ENCODE measurements around the gene STX5.
A peak's percentile ranks its signal among the peaks of the same experiment; 100 is the strongest.

Gene STX5, protein sequence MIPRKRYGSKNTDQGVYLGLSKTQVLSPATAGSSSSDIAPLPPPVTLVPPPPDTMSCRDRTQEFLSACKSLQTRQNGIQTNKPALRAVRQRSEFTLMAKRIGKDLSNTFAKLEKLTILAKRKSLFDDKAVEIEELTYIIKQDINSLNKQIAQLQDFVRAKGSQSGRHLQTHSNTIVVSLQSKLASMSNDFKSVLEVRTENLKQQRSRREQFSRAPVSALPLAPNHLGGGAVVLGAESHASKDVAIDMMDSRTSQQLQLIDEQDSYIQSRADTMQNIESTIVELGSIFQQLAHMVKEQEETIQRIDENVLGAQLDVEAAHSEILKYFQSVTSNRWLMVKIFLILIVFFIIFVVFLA

DNA sequence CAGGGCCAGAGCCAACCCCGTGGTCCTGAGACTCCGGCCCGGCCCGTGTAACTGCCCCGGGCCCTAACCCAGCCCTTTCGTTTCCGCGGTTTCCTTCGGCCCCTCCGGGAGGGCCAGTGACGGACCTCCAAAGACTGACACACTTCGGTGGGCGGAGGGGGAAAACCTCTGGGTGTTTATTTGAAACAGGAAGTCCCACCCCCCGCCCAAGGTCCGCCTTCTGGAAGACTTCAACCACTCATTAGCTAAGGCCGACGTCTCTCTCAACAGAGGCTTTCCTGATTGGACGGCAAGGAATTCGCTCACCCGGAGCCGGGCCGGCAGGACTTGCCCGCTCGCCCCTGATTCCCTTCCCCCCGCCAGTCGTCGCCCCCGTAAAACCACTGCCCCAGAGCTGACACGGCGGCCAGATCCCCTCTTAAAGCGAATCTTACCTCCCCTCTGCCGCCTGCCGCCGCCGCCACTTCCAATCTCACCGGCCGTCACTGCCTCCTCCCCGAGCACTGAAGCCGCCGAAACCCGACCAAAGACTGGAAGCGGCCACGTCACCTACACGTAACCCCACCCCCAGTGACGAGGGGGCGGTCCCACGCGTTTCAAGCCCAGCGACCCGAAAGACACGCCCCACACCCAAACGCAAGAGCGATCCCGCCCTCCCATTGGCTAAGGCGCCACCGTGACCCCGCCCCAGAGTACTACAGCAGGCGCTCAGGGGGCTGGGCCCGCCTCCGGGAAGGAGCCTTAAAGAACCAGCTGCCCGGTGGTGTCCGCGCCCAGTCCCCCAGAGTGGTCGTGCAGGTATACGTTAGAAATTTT, at the start of gene STX5:
Gene STX5, minus strand, starts transcription at position 532 of the 816 bp plus-strand sequence. CDS start 808 bp downstream, outside the sequence.
- TF ChIP-seq, protein P1, sequence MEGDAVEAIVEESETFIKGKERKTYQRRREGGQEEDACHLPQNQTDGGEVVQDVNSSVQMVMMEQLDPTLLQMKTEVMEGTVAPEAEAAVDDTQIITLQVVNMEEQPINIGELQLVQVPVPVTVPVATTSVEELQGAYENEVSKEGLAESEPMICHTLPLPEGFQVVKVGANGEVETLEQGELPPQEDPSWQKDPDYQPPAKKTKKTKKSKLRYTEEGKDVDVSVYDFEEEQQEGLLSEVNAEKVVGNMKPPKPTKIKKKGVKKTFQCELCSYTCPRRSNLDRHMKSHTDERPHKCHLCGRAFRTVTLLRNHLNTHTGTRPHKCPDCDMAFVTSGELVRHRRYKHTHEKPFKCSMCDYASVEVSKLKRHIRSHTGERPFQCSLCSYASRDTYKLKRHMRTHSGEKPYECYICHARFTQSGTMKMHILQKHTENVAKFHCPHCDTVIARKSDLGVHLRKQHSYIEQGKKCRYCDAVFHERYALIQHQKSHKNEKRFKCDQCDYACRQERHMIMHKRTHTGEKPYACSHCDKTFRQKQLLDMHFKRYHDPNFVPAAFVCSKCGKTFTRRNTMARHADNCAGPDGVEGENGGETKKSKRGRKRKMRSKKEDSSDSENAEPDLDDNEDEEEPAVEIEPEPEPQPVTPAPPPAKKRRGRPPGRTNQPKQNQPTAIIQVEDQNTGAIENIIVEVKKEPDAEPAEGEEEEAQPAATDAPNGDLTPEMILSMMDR (conservative IDR thresholded peaks at IDR 0.05; ENCODE audit: low read length), result no peak
- H3K4me3 ChIP-seq (ENCODE audit: low read length), result peak within 1 kb of the TSS; percentile 86
- peak; percentile 97 for DNase-seq (ENCODE audit: low read depth)

DNA sequence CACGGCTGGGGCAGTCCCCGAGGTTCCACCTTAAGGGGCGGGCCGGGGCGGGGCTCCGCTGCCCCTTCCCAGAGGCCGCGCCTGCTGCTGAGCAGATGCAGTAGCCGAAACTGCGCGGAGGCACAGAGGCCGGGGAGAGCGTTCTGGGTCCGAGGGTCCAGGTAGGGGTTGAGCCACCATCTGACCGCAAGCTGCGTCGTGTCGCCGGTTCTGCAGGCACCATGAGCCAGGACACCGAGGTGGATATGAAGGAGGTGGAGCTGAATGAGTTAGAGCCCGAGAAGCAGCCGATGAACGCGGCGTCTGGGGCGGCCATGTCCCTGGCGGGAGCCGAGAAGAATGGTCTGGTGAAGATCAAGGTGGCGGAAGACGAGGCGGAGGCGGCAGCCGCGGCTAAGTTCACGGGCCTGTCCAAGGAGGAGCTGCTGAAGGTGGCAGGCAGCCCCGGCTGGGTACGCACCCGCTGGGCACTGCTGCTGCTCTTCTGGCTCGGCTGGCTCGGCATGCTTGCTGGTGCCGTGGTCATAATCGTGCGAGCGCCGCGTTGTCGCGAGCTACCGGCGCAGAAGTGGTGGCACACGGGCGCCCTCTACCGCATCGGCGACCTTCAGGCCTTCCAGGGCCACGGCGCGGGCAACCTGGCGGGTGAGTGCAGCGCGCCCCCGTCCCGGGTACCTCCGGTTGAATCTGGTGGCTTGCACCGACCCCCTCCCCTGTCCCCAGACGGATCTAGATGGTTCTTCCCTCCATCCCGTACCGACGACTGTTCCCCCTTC, 49.1 kb upstream of the STX5 start, which contains the start of gene SLC3A2:
Gene SLC3A2, plus strand, starts transcription at position 94 of the 776 bp plus-strand sequence. Its CDS starts 128 bp downstream, at position 222.
- peak within 1 kb of the TSS; percentile 100 for H3K4me3 ChIP-seq (ENCODE audit: low read length)
- TF ChIP-seq, protein P1 (conservative IDR thresholded peaks at IDR 0.05; ENCODE audit: low read length), result peak; percentile 61
- DNase-seq (ENCODE audit: low read depth), result peak; percentile 88

DNA sequence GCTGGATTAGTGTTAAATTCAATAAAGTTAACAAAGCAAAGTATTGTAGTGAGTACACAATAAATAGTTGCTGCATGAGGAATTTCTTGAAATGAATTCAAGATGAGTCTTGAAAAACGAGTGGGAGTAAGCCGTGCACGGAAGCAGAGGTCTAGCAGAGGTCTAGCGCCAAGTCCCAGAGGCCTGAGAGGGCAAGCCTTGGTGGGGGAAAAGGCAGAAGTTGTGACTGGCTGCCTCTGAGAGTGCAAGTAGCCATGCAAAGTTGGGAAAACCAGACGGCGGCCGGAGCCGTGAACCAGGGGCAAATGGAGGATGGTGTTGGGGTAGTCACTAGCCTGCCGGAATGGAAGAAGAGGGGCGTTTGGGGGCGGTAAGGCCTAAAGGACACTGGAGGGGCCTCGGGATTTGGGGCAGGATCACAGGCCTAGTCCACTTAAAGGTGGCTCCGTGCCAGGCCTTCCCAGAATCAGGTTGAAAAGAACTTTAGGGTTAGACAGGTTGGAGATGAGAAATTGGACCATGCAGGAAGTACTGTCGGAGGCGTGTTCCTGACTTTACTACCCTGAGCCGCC, 48.5 kb upstream of the STX5 start:
- DNase-seq (ENCODE audit: low read depth), result peak; percentile 89
- H3K4me3 ChIP-seq (ENCODE audit: low read length), result peak overlapping the region; percentile 100
- TF ChIP-seq, protein P1 (conservative IDR thresholded peaks at IDR 0.05; ENCODE audit: low read length), result no peak

DNA sequence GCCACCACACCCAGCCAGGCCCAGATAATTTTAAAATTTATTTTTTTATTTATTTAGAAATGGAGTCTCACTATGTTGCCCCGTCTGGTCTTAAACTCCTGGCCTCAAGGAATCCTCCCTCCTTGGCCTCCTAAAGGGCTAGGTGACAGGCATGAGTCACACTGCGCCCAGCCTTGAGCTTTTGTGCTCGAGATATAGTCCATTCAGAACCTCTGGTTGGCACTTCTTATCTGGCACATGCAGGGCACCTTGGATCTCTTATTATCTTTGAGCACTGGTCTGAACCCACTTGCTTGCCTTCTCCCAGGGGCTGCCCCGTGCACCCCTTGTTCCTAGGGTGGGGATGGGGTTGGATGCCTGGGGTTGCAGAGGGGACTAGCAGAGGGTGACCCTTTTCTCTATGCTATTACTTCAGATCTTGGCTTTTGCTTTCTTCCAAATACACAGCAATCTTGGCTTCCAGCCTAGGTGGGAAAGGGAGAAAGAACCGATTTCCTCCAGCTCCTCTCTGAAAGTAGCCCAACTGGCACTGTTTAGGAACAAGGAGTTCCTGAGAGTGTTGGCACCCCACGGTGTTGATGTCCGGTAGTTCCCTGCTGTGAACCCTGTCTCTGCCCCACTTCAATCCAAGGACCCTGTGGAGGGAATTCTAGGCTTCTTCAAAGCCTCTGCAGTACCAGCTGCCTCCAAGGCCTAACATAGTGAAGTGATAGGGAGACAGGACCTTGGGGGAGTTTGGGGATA, 47.6 kb upstream of the STX5 start:
- TF ChIP-seq, protein P1 (conservative IDR thresholded peaks at IDR 0.05; ENCODE audit: low read length), result no peak
- H3K4me3 ChIP-seq (ENCODE audit: low read length), result peak overlapping the region; percentile 100
- DNase-seq (ENCODE audit: low read depth), result no peak

DNA sequence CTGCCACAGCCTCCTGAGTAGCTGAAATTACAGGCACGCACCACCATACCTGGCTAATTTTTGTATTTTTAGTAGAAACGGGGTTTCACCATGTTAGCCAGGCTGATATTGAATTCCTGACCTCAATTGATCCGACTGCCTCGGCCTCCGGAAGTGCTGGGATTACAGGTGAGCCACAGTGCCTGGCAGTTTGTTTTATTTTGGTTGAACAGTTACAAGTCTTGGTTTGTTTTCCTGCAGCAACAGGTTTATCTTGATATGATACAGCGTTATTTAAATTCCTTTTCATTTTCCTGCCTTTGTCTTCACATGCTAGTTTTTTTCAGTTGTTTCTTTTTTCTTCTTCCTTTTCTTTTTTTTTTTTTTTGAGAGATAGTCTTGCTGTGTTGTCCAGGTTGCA, 44.9 kb upstream of the STX5 start:
- no peak for DNase-seq (ENCODE audit: low read depth)
- TF ChIP-seq, protein P1 (conservative IDR thresholded peaks at IDR 0.05; ENCODE audit: low read length), result no peak
- H3K4me3 ChIP-seq (ENCODE audit: low read length), result no peak overlapping the region
